ENCODE measurements around the gene IRF6.
A peak's percentile ranks its signal among the peaks of the same experiment; 100 is the strongest.

The IRF6 gene

GRCh38 chr1:209813902-209814301, 8.0 kb upstream of the IRF6 start:
- H3K79me1 ChIP-seq (ENCODE audit: low read length): no peaks in the 10 kb centered on the region
- H2BK120ac ChIP-seq (ENCODE audit: low read depth, low read length): no peak overlapping the region
- no peak overlapping the region for H3K27ac ChIP-seq (ENCODE audit: low read depth, low read length)
- no peak overlapping the region for H3K18ac ChIP-seq (ENCODE audit: low read length)
- no peaks in the 10 kb centered on the region for H3K27me3 ChIP-seq (ENCODE audit: insufficient read depth, low read length, poor library complexity)
- no peak overlapping the region for H3K56ac ChIP-seq (ENCODE audit: low read length)
- H4K5ac ChIP-seq (ENCODE audit: low read length): no peak overlapping the region
- H2BK15ac ChIP-seq (replicated peaks; ENCODE audit: low read depth): no peak overlapping the region
- H3K4me1 ChIP-seq (ENCODE audit: control insufficient read depth, low read depth, low read length): no peaks in the 10 kb centered on the region
- no peak for DNase-seq
- no CpG with 5 or more reads among the region's 4 CpGs for WGBS (ENCODE audit: extremely low coverage, insufficient coverage, low lambda C conversion rate)
- H3K4me3 ChIP-seq (ENCODE audit: low read length): no peak overlapping the region
- no peaks in the 10 kb centered on the region for H3K79me2 ChIP-seq (ENCODE audit: control insufficient read depth, insufficient read depth, low read length)
- H3K36me3 ChIP-seq (ENCODE audit: control insufficient read depth, insufficient read depth, low read length): no peaks in the 10 kb centered on the region
- H3K9ac ChIP-seq (ENCODE audit: low read length): no peak overlapping the region
- no peak overlapping the region for H2BK5ac ChIP-seq (ENCODE audit: low read length)
- H3K4me2 ChIP-seq (ENCODE audit: low read length): no peak overlapping the region
- no peak overlapping the region for H3K23ac ChIP-seq (ENCODE audit: low read length)
- no peak overlapping the region for H3K4ac ChIP-seq (ENCODE audit: low read depth, low read length)
- no peak overlapping the region for H4K8ac ChIP-seq (ENCODE audit: low read depth, low read length)
- H2AK5ac ChIP-seq (ENCODE audit: low read length): no peak overlapping the region

GRCh38 chr1:209810783-209811182, 4.8 kb upstream of the IRF6 start:
- no peak overlapping the region for H4K5ac ChIP-seq (ENCODE audit: low read length)
- H2BK120ac ChIP-seq (ENCODE audit: low read depth, low read length): no peak overlapping the region
- no peak overlapping the region for H3K18ac ChIP-seq (ENCODE audit: low read length)
- H2BK15ac ChIP-seq (replicated peaks; ENCODE audit: low read depth): no peak overlapping the region
- H3K4me2 ChIP-seq (ENCODE audit: low read length): no peak overlapping the region
- H3K4me3 ChIP-seq (ENCODE audit: low read length): no peak overlapping the region
- no peak overlapping the region for H4K8ac ChIP-seq (ENCODE audit: low read depth, low read length)
- DNase-seq: no peak
- H3K4me1 ChIP-seq (ENCODE audit: control insufficient read depth, low read depth, low read length): no peaks in the 10 kb centered on the region
- H3K79me2 ChIP-seq (ENCODE audit: control insufficient read depth, insufficient read depth, low read length): no peaks in the 10 kb centered on the region
- no peak overlapping the region for H2BK5ac ChIP-seq (ENCODE audit: low read length)
- H3K36me3 ChIP-seq (ENCODE audit: control insufficient read depth, insufficient read depth, low read length): no peaks in the 10 kb centered on the region
- WGBS (ENCODE audit: extremely low coverage, insufficient coverage, low lambda C conversion rate): no CpG with 5 or more reads among the region's 5 CpGs
- H3K23ac ChIP-seq (ENCODE audit: low read length): no peak overlapping the region
- H2AK5ac ChIP-seq (ENCODE audit: low read length): no peak overlapping the region
- no peak overlapping the region for H3K56ac ChIP-seq (ENCODE audit: low read length)
- H3K9ac ChIP-seq (ENCODE audit: low read length): no peak overlapping the region
- no peaks in the 10 kb centered on the region for H3K79me1 ChIP-seq (ENCODE audit: low read length)
- H3K27ac ChIP-seq (ENCODE audit: low read depth, low read length): no peak overlapping the region
- H3K27me3 ChIP-seq (ENCODE audit: insufficient read depth, low read length, poor library complexity): no peaks in the 10 kb centered on the region
- H3K4ac ChIP-seq (ENCODE audit: low read depth, low read length): no peak overlapping the region

GRCh38 chr1:209809611-209810010, 3.7 kb upstream of the IRF6 start:
- no peaks in the 10 kb centered on the region for H3K27me3 ChIP-seq (ENCODE audit: insufficient read depth, low read length, poor library complexity)

GRCh38 chr1:209808059-209808581, 2.2 kb upstream of the IRF6 start:
- H3K4me1 ChIP-seq (ENCODE audit: control insufficient read depth, low read depth, low read length): no peaks in the 10 kb centered on the region
- no peak overlapping the region for H3K56ac ChIP-seq (ENCODE audit: low read length)
- no peak overlapping the region for H3K18ac ChIP-seq (ENCODE audit: low read length)
- H3K79me2 ChIP-seq (ENCODE audit: control insufficient read depth, insufficient read depth, low read length): no peaks in the 10 kb centered on the region
- H2BK5ac ChIP-seq (ENCODE audit: low read length): no peak overlapping the region
- H2BK120ac ChIP-seq (ENCODE audit: low read depth, low read length): no peak overlapping the region
- H3K36me3 ChIP-seq (ENCODE audit: control insufficient read depth, insufficient read depth, low read length): no peaks in the 10 kb centered on the region
- no peak overlapping the region for H3K23ac ChIP-seq (ENCODE audit: low read length)
- H4K5ac ChIP-seq (ENCODE audit: low read length): no peak overlapping the region
- H2AK5ac ChIP-seq (ENCODE audit: low read length): no peak overlapping the region
- no peak overlapping the region for H4K8ac ChIP-seq (ENCODE audit: low read depth, low read length)
- H3K79me1 ChIP-seq (ENCODE audit: low read length): peaks cover 6% of the 10 kb centered on the region
- H3K9ac ChIP-seq (ENCODE audit: low read length): no peak overlapping the region
- H3K27me3 ChIP-seq (ENCODE audit: insufficient read depth, low read length, poor library complexity): no peaks in the 10 kb centered on the region
- H3K4me3 ChIP-seq (ENCODE audit: low read length): no peak overlapping the region
- no peak overlapping the region for H3K27ac ChIP-seq (ENCODE audit: low read depth, low read length)
- H2BK15ac ChIP-seq (replicated peaks; ENCODE audit: low read depth): no peak overlapping the region
- no peak overlapping the region for H3K4ac ChIP-seq (ENCODE audit: low read depth, low read length)
- DNase-seq: peak; percentile 67
- H3K4me2 ChIP-seq (ENCODE audit: low read length): no peak overlapping the region

More at GRCh38 chr1:209809611-209810010, 3.7 kb upstream of the IRF6 start:
- Histone ChIP-seq H3K4ac (ENCODE audit: low read depth, low read length) (no peak overlapping the region), H3K79me2 (ENCODE audit: control insufficient read depth, insufficient read depth, low read length) (no peaks in the 10 kb centered on the region), H4K8ac (ENCODE audit: low read depth, low read length) (no peak overlapping the region), H3K4me2 (ENCODE audit: low read length) (no peak overlapping the region), H3K79me1 (ENCODE audit: low read length) (peaks cover under 1% of the 10 kb centered on the region), H2BK5ac (ENCODE audit: low read length) (no peak overlapping the region), H3K9ac (ENCODE audit: low read length) (no peak overlapping the region), H2BK15ac (replicated peaks; ENCODE audit: low read depth) (no peak overlapping the region), H3K4me1 (ENCODE audit: control insufficient read depth, low read depth, low read length) (no peaks in the 10 kb centered on the region), H3K4me3 (ENCODE audit: low read length) (no peak overlapping the region), H3K27ac (ENCODE audit: low read depth, low read length) (no peak overlapping the region), H4K5ac (ENCODE audit: low read length) (no peak overlapping the region), H3K36me3 (ENCODE audit: control insufficient read depth, insufficient read depth, low read length) (no peaks in the 10 kb centered on the region), H3K18ac (ENCODE audit: low read length) (no peak overlapping the region), H3K23ac (ENCODE audit: low read length) (no peak overlapping the region), H2AK5ac (ENCODE audit: low read length) (no peak overlapping the region), H3K56ac (ENCODE audit: low read length) (no peak overlapping the region), H2BK120ac (ENCODE audit: low read depth, low read length) (no peak overlapping the region)
- no CpG with 5 or more reads among the region's 4 CpGs for WGBS (ENCODE audit: extremely low coverage, insufficient coverage, low lambda C conversion rate)
- no peak for DNase-seq

- H4K8ac ChIP-seq (ENCODE audit: low read depth, low read length): no peak overlapping the region
- H3K4me1 ChIP-seq (ENCODE audit: control insufficient read depth, low read depth, low read length): no peaks in the 10 kb centered on the region
- H3K4ac ChIP-seq (ENCODE audit: low read depth, low read length): no peak overlapping the region
- no peak overlapping the region for H3K27ac ChIP-seq (ENCODE audit: low read depth, low read length)
- no peak for DNase-seq
- no peaks in the 10 kb centered on the region for H3K36me3 ChIP-seq (ENCODE audit: control insufficient read depth, insufficient read depth, low read length)
- no peak overlapping the region for H2BK120ac ChIP-seq (ENCODE audit: low read depth, low read length)
- no peak overlapping the region for H3K4me2 ChIP-seq (ENCODE audit: low read length)
- H2BK15ac ChIP-seq (replicated peaks; ENCODE audit: low read depth): no peak overlapping the region
- no peak overlapping the region for H3K18ac ChIP-seq (ENCODE audit: low read length)
- H4K5ac ChIP-seq (ENCODE audit: low read length): no peak overlapping the region
- WGBS (ENCODE audit: extremely low coverage, insufficient coverage, low lambda C conversion rate): no CpG with 5 or more reads among the region's 4 CpGs
- no peaks in the 10 kb centered on the region for H3K27me3 ChIP-seq (ENCODE audit: insufficient read depth, low read length, poor library complexity)
- H3K79me2 ChIP-seq (ENCODE audit: control insufficient read depth, insufficient read depth, low read length): no peaks in the 10 kb centered on the region
- H3K79me1 ChIP-seq (ENCODE audit: low read length): peaks cover 6% of the 10 kb centered on the region
- no peak overlapping the region for H3K4me3 ChIP-seq (ENCODE audit: low read length)
- H3K9ac ChIP-seq (ENCODE audit: low read length): no peak overlapping the region
- H3K56ac ChIP-seq (ENCODE audit: low read length): no peak overlapping the region
- no peak overlapping the region for H2BK5ac ChIP-seq (ENCODE audit: low read length)
- H3K23ac ChIP-seq (ENCODE audit: low read length): no peak overlapping the region
- H2AK5ac ChIP-seq (ENCODE audit: low read length): no peak overlapping the region
These were observed 1.6 kb upstream of the IRF6 start for GRCh38 chr1:209807509-209807908.

GRCh38 chr1:209805341-209805781, 581 bp downstream of the IRF6 start:
- Histone ChIP-seq H4K8ac (ENCODE audit: low read depth, low read length) (no peak overlapping the region), H3K4me1 (ENCODE audit: control insufficient read depth, low read depth, low read length) (no peaks in the 10 kb centered on the region), H3K23ac (ENCODE audit: low read length) (peak overlapping the region; percentile 97), H3K79me1 (ENCODE audit: low read length) (peaks cover 6% of the 10 kb centered on the region), H2AK5ac (ENCODE audit: low read length) (no peak overlapping the region), H3K27me3 (ENCODE audit: insufficient read depth, low read length, poor library complexity) (no peaks in the 10 kb centered on the region), H3K56ac (ENCODE audit: low read length) (peak overlapping the region; percentile 77), H4K5ac (ENCODE audit: low read length) (no peak overlapping the region), H2BK15ac (replicated peaks; ENCODE audit: low read depth) (no peak overlapping the region), H2BK5ac (ENCODE audit: low read length) (no peak overlapping the region), H3K4me2 (ENCODE audit: low read length) (peak overlapping the region; percentile 93), H3K27ac (ENCODE audit: low read depth, low read length) (no peak overlapping the region), H2BK120ac (ENCODE audit: low read depth, low read length) (no peak overlapping the region), H3K18ac (ENCODE audit: low read length) (no peak overlapping the region), H3K36me3 (ENCODE audit: control insufficient read depth, insufficient read depth, low read length) (no peaks in the 10 kb centered on the region), H3K4me3 (ENCODE audit: low read length) (peak overlapping the region; percentile 81), H3K4ac (ENCODE audit: low read depth, low read length) (no peak overlapping the region), H3K9ac (ENCODE audit: low read length) (peak overlapping the region; percentile 84), H3K79me2 (ENCODE audit: control insufficient read depth, insufficient read depth, low read length) (no peaks in the 10 kb centered on the region)
- peak; percentile 76 for DNase-seq
- no CpG with 5 or more reads among the region's 19 CpGs for WGBS (ENCODE audit: extremely low coverage, insufficient coverage, low lambda C conversion rate)

Measured in mesendoderm (in vitro differentiated cells).